ENCODE data around the gene ST8SIA6. TPM values are rescaled to one million over a fixed set of nuclear protein-coding genes. Genes with fewer than 3 reads are reported as not detected.
A peak's percentile ranks its signal among the peaks of the same experiment; 100 is the strongest.
"Not testable (repeated sequence)": the region's sequence is repeated elsewhere in the genome, so short reads cannot be mapped to it uniquely, and the experiment has no call there.

The ST8SIA6 gene
- total RNA-seq, 1 donor from 2014 or later, result not detected

DNA sequence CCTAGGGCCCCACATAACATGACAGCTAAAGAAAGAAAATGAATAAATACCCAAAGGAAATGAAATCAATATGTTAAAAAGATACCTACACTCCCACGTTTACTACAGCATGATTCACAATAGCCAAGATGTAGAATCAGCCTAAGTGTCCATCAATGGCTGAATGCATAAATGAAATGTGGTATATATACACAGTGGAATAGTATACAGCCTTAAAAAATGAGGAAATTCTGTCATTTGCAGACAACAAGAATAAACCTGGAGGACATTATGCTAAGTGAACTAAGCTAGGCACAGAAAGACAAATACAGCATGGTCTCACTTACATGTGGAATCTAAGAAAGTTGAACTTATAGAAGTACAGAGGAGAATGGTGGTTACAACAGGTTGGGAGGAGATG lies 102.9 kb downstream of the ST8SIA6 start:
- Mint-ChIP-seq H3K9me3 (peaks cover 4% of the 10 kb centered on the region), H3K4me1 (no peaks in the 10 kb centered on the region), H3K27ac (no peak overlapping the region), H3K36me3 (ENCODE audit: low read depth) (no peaks in the 10 kb centered on the region), H3K4me3 (no peak overlapping the region), H3K27me3 (peaks cover 9% of the 10 kb centered on the region)
- DNase-seq, result no peak
- intact Hi-C loops (cut with micrococcal nuclease), result no loop called here

DNA sequence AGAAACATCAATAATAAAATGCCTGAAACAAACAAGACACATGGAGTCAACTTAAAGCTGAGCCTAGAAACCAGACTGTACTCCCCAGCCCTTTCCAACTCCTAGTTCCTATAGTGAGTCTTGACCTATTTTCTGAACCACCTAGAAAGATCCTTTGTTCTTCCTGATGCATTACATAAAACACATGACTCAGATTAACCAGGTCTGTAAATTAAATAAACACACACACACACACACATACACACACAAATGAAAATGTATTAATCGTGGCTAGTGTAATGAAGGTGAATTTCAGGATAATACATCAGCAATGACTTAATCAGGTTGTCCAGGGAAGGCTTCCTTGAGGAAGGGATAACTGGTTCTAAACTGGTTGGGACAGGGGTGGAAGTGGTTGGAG lies 104.7 kb downstream of the ST8SIA6 start:
- H3K27ac Mint-ChIP-seq, result no peak overlapping the region
- H3K36me3 Mint-ChIP-seq (ENCODE audit: low read depth), result no peaks in the 10 kb centered on the region
- intact Hi-C loops (cut with micrococcal nuclease), result no loop called here
- peaks cover 4% of the 10 kb centered on the region for H3K9me3 Mint-ChIP-seq
- peaks cover 5% of the 10 kb centered on the region for H3K27me3 Mint-ChIP-seq
- no peaks in the 10 kb centered on the region for H3K4me1 Mint-ChIP-seq
- H3K4me3 Mint-ChIP-seq, result no peak overlapping the region
- no peak for DNase-seq

DNA sequence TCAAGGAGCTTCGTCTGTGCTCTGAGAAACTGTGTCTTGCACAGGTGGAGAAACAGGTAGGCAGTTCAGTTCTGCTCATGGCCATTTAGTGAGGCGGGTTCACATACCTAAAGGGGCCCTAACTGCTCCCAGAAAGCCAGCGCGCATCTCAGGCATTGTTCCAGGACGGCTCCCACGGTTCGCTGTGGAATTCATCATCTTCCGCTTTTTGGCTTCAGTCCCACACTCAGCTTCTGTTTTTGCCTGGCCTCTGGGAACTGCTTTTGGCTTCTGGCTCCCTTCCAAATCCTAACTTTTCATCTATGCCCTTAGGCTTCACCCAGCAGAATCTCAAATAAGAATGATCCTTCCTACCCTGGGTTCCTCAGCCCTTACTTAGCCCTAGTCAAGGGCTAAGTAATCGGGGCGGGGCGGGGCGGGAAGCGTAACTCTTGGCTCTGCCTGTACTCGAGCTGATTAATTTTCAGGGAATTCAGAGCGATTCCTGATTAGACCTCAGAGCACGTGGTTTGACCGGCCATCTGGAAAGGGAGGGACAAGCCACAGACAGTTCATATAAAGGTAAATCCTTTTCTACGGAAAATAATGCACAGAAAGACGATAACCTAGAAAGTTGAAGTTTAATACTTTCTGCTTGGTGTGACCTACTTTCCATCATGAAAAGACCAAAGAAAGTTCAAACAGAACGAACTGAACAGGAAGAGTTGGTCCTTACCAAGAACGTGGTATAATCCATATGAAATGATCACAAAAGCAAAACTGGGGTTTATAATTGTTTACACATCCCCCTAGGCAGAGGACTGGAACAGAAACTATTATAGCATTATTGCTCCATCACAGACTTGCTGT lies 105.7 kb downstream of the ST8SIA6 start:
- peaks cover 5% of the 10 kb centered on the region for H3K27me3 Mint-ChIP-seq
- no peaks in the 10 kb centered on the region for H3K4me1 Mint-ChIP-seq
- H3K9me3 Mint-ChIP-seq, result peaks cover 4% of the 10 kb centered on the region
- intact Hi-C loops (cut with micrococcal nuclease), result no loop called here
- no peaks in the 10 kb centered on the region for H3K36me3 Mint-ChIP-seq (ENCODE audit: low read depth)
- no peak overlapping the region for H3K27ac Mint-ChIP-seq
- H3K4me3 Mint-ChIP-seq, result no peak overlapping the region
- DNase-seq, result no peak

DNA sequence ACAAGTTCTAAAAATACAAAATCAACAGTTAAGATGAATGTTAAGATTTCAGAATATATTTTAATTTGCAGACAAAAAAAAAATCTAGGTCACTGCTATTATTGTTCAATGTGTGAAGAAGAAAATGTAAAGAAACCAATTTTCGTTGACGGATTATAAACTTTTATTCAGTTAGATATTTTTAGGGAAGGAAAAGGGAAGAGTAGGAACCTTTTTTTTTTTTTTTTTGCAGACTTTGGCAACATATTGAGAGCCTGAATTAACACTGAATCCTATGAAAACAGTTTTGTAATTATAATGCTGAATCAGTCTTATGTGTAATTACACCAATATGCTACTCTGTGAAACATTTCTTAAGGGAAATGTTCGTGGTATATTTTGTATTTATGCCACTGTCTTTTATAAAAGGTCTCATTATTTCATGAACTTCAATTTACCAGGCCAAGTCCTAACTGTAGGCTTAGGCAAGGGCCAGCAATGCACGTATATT lies 106.3 kb downstream of the ST8SIA6 start:
- Mint-ChIP-seq H3K27me3 (peaks cover 5% of the 10 kb centered on the region), H3K36me3 (ENCODE audit: low read depth) (no peaks in the 10 kb centered on the region), H3K27ac (no peak overlapping the region), H3K4me1 (no peaks in the 10 kb centered on the region), H3K4me3 (no peak overlapping the region), H3K9me3 (peaks cover 4% of the 10 kb centered on the region)
- no peak for DNase-seq
- intact Hi-C loops (cut with micrococcal nuclease), result no loop called here

DNA sequence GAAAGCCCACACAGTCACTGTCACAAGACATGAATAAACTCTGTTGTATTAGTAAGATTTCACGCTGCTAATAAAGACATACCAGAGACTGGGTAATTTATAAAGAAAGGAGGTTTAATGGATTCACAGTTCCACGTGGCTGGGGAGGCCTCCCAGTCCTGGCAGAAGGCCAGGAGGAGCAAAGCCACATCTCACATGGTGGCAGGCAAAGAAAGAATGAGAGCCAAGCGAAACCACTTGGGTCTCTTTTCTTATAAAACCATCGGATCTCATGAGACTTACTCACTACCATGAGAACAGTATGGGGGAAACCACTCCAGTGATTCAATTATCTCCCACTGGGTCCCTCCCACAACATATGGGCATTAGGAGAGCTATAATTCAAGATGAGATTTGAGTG lies 110.2 kb downstream of the ST8SIA6 start:
- DNase-seq, result no peak
- H3K9me3 Mint-ChIP-seq, result peaks cover 6% of the 10 kb centered on the region
- intact Hi-C loops (cut with micrococcal nuclease), result no loop called here
- H3K4me3 Mint-ChIP-seq, result no peak overlapping the region
- no peaks in the 10 kb centered on the region for H3K4me1 Mint-ChIP-seq
- no peaks in the 10 kb centered on the region for H3K27me3 Mint-ChIP-seq
- no peak overlapping the region for H3K27ac Mint-ChIP-seq
- H3K36me3 Mint-ChIP-seq (ENCODE audit: low read depth), result no peaks in the 10 kb centered on the region

DNA sequence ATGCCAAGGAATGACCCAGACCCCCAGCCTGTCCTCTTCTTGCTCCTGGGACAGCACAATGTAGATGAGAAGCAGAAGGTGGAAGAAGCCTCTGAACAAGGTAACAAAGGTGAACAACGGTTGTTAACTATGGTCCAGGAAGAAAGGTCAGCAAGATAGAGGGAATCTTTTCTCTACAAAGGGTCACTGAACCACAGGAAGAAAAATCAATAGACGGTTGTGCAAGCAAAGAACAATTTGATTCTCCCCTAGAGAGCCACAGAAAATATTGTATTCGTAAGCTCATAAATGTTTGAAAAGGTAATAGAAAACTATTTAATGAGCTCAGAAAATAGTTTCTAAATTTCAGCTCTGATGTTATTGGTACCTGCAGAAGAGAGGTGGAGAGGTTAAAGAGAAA lies 111.3 kb downstream of the ST8SIA6 start:
- Mint-ChIP-seq H3K27me3 (no peaks in the 10 kb centered on the region), H3K27ac (no peak overlapping the region), H3K9me3 (peaks cover 6% of the 10 kb centered on the region), H3K36me3 (ENCODE audit: low read depth) (no peaks in the 10 kb centered on the region), H3K4me1 (no peaks in the 10 kb centered on the region), H3K4me3 (no peak overlapping the region)
- intact Hi-C loops (cut with micrococcal nuclease), result no loop called here
- DNase-seq, result peak; percentile 11

DNA sequence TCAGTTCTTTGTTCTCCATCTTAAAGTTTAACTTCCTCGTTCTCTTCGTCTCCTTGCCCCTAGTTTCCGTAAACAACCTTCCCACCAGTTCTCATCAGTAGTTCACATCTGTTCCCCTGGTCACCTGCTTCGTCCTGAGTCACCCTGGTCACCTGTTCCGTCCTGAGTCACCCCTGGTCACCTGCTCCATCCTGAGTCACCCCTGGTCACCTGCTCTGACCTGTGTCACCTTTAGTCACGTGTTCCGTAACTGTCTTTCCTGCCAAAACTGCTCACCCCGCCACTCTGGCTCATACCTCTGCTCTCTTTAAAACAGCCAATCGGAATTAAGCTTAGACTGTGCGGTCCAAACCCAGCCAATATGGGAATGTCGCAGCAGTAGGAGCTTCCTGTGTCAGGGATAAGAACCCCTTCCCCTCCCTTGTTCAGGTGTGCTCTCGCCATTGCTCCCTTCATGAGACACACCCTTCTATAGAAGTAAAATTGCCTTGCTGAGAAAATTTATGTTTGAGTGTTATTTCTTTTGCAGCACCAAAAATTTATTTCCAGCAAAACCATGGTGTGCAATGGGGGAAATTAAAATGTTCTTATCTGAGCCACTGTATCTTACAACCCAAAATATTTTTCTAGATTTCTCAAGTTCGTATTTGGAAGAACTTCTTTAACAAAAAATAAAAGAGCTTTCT lies 114.1 kb downstream of the ST8SIA6 start:
- H3K27ac Mint-ChIP-seq, result no peak overlapping the region

DNA sequence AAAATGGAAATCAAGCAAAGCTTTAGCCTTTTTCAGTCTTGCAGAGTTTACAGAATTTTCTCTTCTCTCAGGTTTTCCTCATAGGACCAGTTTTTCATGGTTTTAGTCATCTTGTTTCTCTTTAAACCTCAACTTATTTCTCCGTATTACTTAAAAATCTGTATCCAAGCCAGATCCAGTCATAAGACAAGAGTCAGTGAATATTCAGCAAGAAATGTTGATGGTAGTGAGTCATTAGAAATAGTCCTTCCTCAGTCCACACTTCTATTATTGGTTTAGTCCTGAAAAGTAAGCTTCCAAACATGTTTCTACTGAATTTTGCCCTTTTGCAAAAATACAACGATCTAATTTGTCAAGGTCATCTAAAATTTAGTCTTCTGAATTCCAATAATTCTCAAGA lies 119.3 kb downstream of the ST8SIA6 start:
- Mint-ChIP-seq H3K36me3 (ENCODE audit: low read depth) (no peaks in the 10 kb centered on the region), H3K27me3 (peaks cover 2% of the 10 kb centered on the region), H3K4me1 (no peaks in the 10 kb centered on the region), H3K9me3 (peaks cover 2% of the 10 kb centered on the region), H3K4me3 (no peak overlapping the region), H3K27ac (no peak overlapping the region)
- DNase-seq, result no peak
- intact Hi-C loops (cut with micrococcal nuclease), result no loop called here

More for the DNA sequence above, 114.1 kb downstream of the ST8SIA6 start:
- DNase-seq, result peak; percentile 22
- intact Hi-C loops (cut with micrococcal nuclease), result no loop called here
- Mint-ChIP-seq H3K4me3 (no peak overlapping the region), H3K4me1 (no peaks in the 10 kb centered on the region), H3K27me3 (no peaks in the 10 kb centered on the region), H3K36me3 (ENCODE audit: low read depth) (no peaks in the 10 kb centered on the region), H3K9me3 (peaks cover 6% of the 10 kb centered on the region)

DNA sequence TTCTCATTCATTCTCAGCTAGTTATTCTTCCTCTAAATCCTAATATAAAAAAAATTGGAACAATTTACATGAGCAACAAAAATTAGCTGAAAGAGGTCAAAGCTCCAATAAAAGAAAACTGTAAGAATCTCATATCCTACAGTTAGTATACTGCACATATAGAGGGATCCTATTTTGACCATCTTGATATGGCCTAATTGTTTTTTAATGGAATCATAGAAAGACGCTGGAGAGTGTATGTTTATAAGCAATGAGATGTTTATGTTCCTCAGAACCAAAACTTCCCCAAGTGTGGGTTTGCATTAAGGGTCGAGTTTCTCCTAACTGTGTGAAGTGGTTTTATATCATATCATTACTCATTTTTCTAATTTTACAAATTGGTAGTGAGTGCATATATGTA lies 123.9 kb downstream of the ST8SIA6 start:
- H3K4me1 Mint-ChIP-seq, result no peaks in the 10 kb centered on the region
- no peak overlapping the region for H3K4me3 Mint-ChIP-seq
- H3K27ac Mint-ChIP-seq, result no peak overlapping the region
- intact Hi-C loops (cut with micrococcal nuclease), result no loop called here
- no peaks in the 10 kb centered on the region for H3K9me3 Mint-ChIP-seq
- H3K27me3 Mint-ChIP-seq, result peaks cover 2% of the 10 kb centered on the region
- no peak for DNase-seq
- no peaks in the 10 kb centered on the region for H3K36me3 Mint-ChIP-seq (ENCODE audit: low read depth)

DNA sequence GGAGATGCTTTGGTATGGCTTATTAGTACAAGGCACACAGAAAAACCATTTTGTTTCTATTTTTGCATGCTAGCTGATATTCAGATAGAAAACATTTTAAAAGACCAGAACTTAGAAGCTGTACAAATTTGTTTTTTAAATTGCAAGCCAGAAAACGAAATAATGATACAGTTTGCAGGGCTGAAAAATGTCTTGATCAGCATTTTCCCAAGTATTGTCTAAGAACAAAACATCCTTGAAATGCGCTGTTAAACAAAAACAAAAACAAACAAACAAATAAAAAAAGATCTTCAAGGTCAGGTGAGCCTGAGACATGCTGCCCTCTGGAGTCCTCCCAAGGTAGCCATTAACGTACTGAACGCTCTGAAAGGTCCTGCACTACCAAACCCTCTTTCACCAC lies 128.0 kb downstream of the ST8SIA6 start:
- Mint-ChIP-seq H3K4me3 (no peak overlapping the region), H3K4me1 (no peaks in the 10 kb centered on the region), H3K36me3 (ENCODE audit: low read depth) (no peaks in the 10 kb centered on the region), H3K27ac (no peak overlapping the region), H3K27me3 (no peaks in the 10 kb centered on the region), H3K9me3 (no peaks in the 10 kb centered on the region)
- peak; percentile 13 for DNase-seq
- intact Hi-C loops (cut with micrococcal nuclease), result no loop called here

DNA sequence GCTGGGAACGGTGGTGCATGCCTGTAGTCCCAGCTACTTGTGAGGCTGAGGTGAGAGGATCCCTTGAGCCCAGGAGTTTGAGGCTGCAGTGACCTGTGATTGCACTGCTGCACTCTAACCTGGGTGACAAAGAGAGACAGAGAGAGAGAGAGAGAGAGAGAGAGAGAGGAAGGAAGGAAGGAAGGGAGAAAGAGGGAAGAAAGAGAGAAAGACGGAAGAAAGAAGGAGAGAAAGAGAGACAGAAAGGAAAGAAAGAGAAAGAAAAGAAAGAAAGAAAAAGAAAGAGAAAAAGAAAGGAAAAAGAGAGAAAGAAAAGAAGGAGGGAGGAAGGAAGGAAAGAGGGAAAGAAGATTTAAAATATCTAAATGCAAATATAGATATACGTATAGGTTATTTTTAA lies 132.4 kb downstream of the ST8SIA6 start:
- H3K27ac Mint-ChIP-seq; H3K4me3 Mint-ChIP-seq; intact Hi-C loops (cut with micrococcal nuclease); DNase-seq; H3K4me1 Mint-ChIP-seq; H3K9me3 Mint-ChIP-seq; H3K27me3 Mint-ChIP-seq; H3K36me3 Mint-ChIP-seq (ENCODE audit: low read depth): not testable (repeated sequence)

DNA sequence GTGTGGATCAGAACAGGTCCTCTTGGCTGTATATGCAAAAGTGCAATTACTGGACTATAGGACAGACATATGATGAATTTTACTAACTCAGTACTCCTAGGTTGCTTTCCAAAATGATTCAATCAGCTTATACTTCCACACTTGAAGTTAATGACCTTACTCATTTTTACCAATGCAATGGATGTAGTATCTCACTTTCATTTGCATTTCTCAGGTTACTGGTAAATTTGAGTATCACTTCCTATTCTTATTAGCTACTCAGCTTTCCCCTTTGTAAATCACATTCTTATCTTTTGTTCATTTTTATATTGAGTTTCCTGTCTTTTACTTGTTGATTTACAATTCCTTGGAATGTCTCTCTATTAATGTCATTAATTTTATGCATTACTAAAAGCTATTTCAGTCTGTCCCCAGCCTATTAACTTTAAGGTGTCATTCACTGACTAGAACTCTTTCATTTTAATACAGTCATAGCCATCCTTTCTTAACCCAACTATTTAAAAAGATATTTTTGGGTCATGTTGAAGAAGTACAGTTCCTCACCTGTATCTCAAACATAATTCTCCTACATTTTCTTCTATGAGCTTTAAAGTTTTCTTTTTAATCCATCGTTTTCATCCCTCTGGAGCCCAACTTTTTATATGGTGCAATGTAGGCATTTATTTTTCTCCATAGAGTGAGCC lies 137.8 kb downstream of the ST8SIA6 start:
- Mint-ChIP-seq H3K27me3 (peaks cover 7% of the 10 kb centered on the region), H3K4me3 (no peak overlapping the region), H3K9me3 (no peaks in the 10 kb centered on the region), H3K4me1 (no peaks in the 10 kb centered on the region), H3K27ac (no peak overlapping the region), H3K36me3 (ENCODE audit: low read depth) (no peaks in the 10 kb centered on the region)
- intact Hi-C loops (cut with micrococcal nuclease), result no loop called here
- no peak for DNase-seq

DNA sequence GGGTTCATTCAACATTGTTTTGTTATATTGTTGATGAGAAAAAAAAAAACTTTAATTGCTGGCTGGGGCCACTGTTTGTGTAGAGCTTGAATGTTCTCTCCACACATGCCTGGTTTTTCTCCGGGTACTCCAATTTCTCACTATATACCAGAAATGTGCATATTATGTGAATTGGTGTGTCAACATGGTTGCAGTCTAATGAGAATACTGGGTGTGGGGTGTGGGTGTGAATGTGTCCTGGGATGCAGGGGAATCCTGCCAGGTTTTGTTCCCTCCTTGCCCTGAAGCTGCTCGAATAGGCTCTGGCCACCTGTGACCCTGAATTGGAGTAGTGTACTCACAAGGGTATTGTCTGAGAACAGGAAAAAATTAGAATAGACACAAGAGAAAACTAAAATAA lies 145.0 kb downstream of the ST8SIA6 start:
- Mint-ChIP-seq H3K36me3 (ENCODE audit: low read depth) (no peaks in the 10 kb centered on the region), H3K4me1 (no peaks in the 10 kb centered on the region), H3K9me3 (no peaks in the 10 kb centered on the region), H3K4me3 (no peak overlapping the region), H3K27ac (no peak overlapping the region), H3K27me3 (peaks cover 11% of the 10 kb centered on the region)
- intact Hi-C loops (cut with micrococcal nuclease), result no loop called here
- DNase-seq, result no peak

DNA sequence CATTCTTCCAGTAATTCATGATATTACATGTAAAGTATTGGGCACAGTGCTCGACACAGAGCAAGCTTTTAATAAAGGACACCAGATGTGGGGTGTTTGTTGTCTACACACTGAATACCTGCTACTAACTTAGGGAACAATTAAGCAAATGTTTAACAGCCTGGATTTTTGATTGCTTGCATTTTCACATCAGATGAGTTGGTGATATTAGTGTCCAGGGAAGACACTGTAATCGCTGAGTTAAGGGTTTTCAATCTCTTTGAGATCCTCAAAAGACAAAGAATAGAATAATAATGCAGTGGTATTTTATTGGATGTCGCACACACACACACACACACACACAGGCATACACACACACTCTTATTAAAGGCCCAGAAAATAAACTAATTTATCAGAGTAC lies 147.3 kb downstream of the ST8SIA6 start:
- no peak for DNase-seq
- peaks cover 8% of the 10 kb centered on the region for H3K27me3 Mint-ChIP-seq
- no peaks in the 10 kb centered on the region for H3K36me3 Mint-ChIP-seq (ENCODE audit: low read depth)
- H3K9me3 Mint-ChIP-seq, result no peaks in the 10 kb centered on the region
- no peak overlapping the region for H3K27ac Mint-ChIP-seq
- H3K4me1 Mint-ChIP-seq, result no peaks in the 10 kb centered on the region
- intact Hi-C loops (cut with micrococcal nuclease), result no loop called here
- H3K4me3 Mint-ChIP-seq, result no peak overlapping the region
